Progenitor cell of endocrine pancreas (in vitro differentiated cells): ENCODE measurements around the gene RCOR1. TPM values are rescaled to one million over a fixed set of nuclear protein-coding genes. Genes with fewer than 3 reads are reported as not detected.
"Not testable (repeated sequence)": the region's sequence is repeated elsewhere in the genome, so short reads cannot be mapped to it uniquely, and the experiment has no call there.

Experiments
- DNase-seq: peaks from one replicate; pipeline ENCODE4 v3.0.0; 2021; ENCODE audit warnings: low spot score; ENCODE audit not compliant: unreplicated experiment
- H3K27ac Mint-ChIP-seq: 2 replicates; pipeline ENCODE4 v1.8.0; 2021; ENCODE audit warnings: mild to moderate bottlenecking, moderate library complexity, mixed read lengths
- H3K27me3 Mint-ChIP-seq: 2 replicates; pipeline ENCODE4 v1.8.0; 2021; ENCODE audit warnings: mixed read lengths
- H3K36me3 Mint-ChIP-seq: 2 replicates; pipeline ENCODE4 v1.8.0; 2022; ENCODE audit warnings: mixed read lengths; ENCODE audit not compliant: insufficient read depth
- H3K4me1 Mint-ChIP-seq: 2 replicates; pipeline ENCODE4 v1.8.0; 2021; ENCODE audit warnings: low read depth, mixed read lengths
- H3K4me3 Mint-ChIP-seq: 2 replicates; pipeline ENCODE4 v1.8.0; 2021; ENCODE audit warnings: low read depth, mild to moderate bottlenecking, moderate library complexity, mixed read lengths
- H3K9me3 Mint-ChIP-seq: 2 replicates; pipeline ENCODE4 v1.8.0; 2021; ENCODE audit warnings: low read depth, mixed read lengths
- total RNA-seq: library from RNA; stranded (reverse); gene quantifications from 2 replicates; pipeline ENCODE4 v1.2.1, GENCODE V29; 2021
- TF ChIP-seq, protein P1 (sequence below): fragments of 200-600 bp; sonication (generic); IDR thresholded peaks from one replicate; pipeline ENCODE4 v1.5.0; 2021; ENCODE audit warnings: antibody characterized with exemption, mild to moderate bottlenecking; ENCODE audit not compliant: unreplicated experiment

Gene RCOR1
- total RNA-seq, 1 donor from 2014 or later = 41.9 TPM

DNA sequence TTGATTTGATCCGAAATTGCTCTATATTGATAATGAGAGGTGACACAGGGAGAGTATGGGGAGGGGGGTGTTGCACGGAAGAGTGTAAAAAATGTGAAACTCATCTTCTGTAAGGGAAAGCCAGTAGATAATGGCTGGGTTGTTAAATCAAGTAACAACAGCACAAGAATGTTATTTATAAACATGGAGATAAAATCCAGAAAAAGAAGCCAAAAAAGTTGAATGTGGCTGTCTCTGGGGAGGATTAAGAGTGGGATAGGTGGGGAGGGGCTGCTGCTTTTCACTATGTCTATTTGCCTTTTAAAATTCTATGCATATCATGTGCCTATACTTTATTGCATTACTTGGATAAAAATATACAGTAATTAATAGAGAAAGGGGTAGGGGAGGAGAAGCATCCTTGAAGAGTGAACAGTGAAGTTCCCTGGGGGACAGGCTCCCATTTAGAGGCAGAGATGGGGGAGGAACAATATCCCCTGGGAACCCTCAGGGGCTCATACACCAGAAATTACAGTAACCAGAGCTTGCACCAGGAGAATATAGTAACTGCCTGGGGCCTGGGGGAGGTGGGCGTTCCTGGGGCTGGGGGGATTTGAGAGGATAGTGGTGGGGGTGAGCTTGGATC is 43.7 kb upstream of the RCOR1 start:
- no peak for DNase-seq
- Mint-ChIP-seq H3K4me1 (peaks cover 8% of the 10 kb centered on the region), H3K27me3 (peaks cover 34% of the 10 kb centered on the region), H3K4me3 (no peak overlapping the region), H3K9me3 (no peaks in the 10 kb centered on the region), H3K36me3 (no peaks in the 10 kb centered on the region), H3K27ac (no peak overlapping the region)
- TF ChIP-seq, protein P1, sequence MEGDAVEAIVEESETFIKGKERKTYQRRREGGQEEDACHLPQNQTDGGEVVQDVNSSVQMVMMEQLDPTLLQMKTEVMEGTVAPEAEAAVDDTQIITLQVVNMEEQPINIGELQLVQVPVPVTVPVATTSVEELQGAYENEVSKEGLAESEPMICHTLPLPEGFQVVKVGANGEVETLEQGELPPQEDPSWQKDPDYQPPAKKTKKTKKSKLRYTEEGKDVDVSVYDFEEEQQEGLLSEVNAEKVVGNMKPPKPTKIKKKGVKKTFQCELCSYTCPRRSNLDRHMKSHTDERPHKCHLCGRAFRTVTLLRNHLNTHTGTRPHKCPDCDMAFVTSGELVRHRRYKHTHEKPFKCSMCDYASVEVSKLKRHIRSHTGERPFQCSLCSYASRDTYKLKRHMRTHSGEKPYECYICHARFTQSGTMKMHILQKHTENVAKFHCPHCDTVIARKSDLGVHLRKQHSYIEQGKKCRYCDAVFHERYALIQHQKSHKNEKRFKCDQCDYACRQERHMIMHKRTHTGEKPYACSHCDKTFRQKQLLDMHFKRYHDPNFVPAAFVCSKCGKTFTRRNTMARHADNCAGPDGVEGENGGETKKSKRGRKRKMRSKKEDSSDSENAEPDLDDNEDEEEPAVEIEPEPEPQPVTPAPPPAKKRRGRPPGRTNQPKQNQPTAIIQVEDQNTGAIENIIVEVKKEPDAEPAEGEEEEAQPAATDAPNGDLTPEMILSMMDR = no peak

DNA sequence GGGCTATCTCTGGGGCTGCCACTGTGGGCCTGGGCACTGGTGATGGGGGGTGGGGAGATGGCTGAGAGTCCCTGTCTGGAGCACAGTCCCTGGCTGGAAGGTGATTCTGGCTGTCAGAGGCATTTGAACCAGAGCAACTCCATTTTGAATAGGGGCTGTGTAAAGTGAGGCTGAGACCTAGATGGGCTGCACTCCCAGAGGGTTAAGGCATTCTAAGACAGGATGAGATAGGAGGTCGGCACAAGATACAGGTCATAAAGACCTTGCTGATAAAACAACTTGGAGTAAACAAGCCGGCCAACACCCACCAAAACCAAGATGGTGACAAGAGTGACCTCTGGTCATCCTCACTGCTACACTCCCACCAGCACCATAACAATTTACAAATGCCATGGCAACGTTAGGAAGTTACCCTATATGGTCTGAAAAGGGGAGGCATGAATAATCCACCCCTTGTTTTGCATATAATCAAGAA is 41.5 kb upstream of the RCOR1 start:
- peaks cover 18% of the 10 kb centered on the region for H3K27me3 Mint-ChIP-seq
- H3K27ac Mint-ChIP-seq, H3K4me1 Mint-ChIP-seq, DNase-seq, H3K36me3 Mint-ChIP-seq, H3K9me3 Mint-ChIP-seq, H3K4me3 Mint-ChIP-seq: not testable (repeated sequence)

DNA sequence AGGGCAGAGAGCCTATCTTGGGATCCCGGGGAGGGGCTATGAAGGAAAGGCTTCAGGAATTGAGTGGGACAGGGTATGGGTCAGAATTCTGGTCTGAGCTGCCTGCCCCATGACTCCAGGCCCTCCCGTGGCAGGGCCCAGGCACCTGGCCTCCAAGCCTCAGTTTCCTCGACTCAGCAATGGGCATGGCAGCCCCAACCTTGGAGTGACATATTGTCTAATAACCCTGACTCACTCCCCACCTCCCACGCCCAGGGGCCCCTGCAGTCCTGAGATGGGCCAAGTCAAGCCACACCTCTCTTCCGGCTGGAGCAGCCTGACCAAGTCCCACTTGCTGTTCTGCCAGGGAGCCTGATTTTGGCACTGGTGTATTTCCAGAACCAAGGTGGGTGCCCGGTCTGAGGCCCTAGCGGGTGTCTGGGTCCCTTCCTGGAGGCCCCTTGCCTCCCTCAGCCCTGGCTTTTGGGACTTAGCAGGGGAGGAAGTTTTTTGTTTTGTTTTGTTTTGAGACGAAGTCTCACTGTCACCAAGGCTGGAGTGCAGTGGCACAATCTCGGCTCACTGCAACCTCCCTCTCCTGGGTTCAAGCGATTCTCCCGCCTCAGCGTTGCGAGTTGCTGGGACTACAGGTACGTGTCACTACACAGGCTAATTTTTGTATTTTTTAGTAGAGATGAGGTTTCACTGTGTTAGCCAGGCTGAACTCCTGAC is 40.3 kb upstream of the RCOR1 start:
- TF ChIP-seq, protein P1 = no peak
- Mint-ChIP-seq H3K4me1 (no peaks in the 10 kb centered on the region), H3K27me3 (peaks cover 13% of the 10 kb centered on the region), H3K9me3 (no peaks in the 10 kb centered on the region), H3K4me3 (no peak overlapping the region), H3K27ac (peak overlapping the region; percentile 45), H3K36me3 (no peaks in the 10 kb centered on the region)
- no peak for DNase-seq

DNA sequence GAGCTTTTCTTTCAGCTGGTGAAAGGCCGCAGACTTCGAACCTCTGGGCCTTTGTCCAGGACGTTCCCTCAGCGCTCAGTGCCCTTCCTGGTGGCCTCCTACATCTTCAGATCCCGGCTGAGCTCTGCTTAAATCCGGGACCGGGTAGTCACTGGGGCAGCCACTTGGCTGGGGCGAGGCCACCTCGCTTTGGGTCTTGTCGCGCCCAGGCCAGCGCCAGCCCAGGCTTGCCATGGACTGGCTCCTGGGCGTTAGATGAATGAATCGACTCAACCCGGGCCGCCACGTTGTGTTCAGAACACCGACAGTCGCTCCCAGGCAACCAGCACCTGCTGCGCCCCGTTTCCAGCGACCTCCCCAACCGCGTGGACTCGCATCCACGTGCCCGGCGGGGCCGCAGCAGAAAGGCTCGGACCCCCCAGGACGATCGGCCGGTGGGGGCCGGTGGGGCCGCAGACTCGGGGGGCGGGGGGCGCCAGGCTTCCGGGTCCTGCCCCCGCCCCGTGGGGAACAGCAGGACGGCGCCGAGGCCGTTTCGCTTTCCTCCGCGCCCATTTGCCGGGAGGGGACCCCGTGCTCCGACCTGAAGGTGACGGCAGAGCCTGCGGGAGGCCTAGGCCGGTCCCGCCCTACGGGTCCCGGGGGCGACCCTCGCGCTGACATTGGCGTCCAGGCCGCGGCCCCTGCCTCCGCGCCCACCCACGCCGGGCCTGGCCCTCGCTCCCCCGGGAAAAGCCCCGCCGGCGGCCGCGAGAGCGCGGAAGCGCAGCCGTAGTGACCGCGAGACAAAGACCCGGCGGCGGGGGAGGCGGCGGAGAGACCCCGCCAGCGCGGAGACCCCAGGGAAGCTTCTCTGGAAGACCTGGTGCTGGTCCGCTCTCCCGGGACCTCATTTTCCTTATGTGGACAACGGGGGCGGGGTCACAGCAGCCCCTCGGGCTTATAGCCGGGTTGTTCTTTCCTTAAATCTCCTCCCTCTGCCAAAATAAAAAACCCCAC is 37.3 kb upstream of the RCOR1 start:
- Mint-ChIP-seq H3K27ac (no peak overlapping the region), H3K4me3 (peak overlapping the region; percentile 67), H3K4me1 (no peaks in the 10 kb centered on the region), H3K36me3 (no peaks in the 10 kb centered on the region), H3K9me3 (no peaks in the 10 kb centered on the region), H3K27me3 (peaks cover 2% of the 10 kb centered on the region)
- peak; percentile 31 for DNase-seq
- TF ChIP-seq, protein P1 = no peak

DNA sequence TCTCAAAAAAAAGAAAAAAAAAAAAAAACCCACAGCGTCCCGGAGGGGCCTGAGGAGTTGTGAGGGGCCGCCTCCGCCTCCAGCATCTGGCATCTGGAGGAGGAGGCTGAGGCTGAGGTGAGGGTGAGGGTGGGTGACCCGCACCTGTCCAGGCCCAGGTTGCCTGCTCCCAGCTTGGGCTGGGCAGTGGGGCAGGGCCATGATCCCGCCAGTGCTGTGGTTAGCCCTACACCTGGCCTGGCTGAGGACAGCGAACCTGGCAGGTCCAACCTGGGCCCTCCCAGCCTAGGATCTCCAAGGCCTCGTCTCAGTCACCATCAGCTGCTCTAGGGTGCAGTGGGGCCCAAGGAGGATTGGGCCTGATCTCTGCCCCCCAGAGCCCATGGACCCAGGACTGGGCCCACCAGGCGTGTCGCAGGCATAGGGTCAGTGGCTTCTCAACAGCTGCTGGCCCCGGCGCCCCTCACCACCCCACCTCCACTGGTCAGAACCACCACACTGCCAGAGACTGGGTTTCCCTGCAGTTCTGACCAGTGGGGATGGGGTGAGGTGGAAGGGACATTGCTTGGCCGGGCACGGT is 36.3 kb upstream of the RCOR1 start:
- no peaks in the 10 kb centered on the region for H3K9me3 Mint-ChIP-seq
- H3K27me3 Mint-ChIP-seq = no peaks in the 10 kb centered on the region
- no peaks in the 10 kb centered on the region for H3K36me3 Mint-ChIP-seq
- no peak for DNase-seq
- no peaks in the 10 kb centered on the region for H3K4me1 Mint-ChIP-seq
- TF ChIP-seq, protein P1 = no peak
- no peak overlapping the region for H3K27ac Mint-ChIP-seq
- no peak overlapping the region for H3K4me3 Mint-ChIP-seq
